ENCODE measurements around the gene FADS1. TPM values are rescaled to one million over a fixed set of nuclear protein-coding genes. Genes with fewer than 3 reads are reported as not detected.

Gene FADS1
- total RNA-seq (2022; extraction: Qiagen RNA extraction; ENCODE audit: low read depth), result 122 to 153 TPM (median 139 TPM) in 5 replicates

DNA sequence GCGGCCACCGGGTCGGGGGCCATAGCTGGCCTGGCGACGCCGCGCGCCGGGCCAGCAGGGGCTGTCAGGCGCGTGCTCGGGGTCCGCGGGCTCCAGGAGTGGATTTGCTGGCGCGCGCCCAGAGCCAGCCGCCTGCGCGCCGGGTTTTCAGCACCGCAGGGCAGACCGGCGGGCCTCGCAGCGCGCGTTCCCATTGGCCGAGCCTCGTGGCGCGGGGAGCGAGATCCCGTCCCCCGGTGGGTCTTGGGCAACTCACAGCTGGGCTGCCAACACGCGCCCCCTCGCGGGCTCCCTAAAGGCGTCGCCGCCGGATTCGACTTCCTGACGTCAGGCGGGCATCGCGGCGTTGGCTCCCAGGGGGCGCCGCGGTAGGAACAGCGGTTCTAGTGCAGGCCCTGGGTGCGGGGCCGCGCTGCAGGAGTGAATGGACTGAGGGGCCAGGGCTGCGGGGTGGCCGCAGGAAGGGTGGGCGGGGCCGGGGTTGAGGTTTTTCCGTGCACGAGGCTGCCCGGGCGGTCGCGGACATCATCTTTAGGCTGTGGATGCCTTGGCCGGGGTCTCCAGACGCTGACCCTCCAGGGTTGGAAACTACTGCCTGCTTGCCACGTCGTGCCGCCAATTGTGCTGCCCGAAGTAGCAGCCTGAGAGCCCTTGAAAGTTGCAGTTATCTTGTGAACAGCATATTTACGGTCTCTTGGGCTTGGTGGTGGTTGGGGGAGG, at the start of gene FADS1:
Gene FADS1, minus strand, starts transcription at position 268 of the 720 bp plus-strand sequence. Its CDS starts 74 bp downstream, at position 194.

GRCh38 chr11:61827571-61828378, 11.0 kb upstream of the FADS1 start, which contains the start of gene FADS2:
TSS of gene FADS2 (plus strand) at chr11:61828300. CDS start at chr11:61828391, 91 bp downstream.

DNA sequence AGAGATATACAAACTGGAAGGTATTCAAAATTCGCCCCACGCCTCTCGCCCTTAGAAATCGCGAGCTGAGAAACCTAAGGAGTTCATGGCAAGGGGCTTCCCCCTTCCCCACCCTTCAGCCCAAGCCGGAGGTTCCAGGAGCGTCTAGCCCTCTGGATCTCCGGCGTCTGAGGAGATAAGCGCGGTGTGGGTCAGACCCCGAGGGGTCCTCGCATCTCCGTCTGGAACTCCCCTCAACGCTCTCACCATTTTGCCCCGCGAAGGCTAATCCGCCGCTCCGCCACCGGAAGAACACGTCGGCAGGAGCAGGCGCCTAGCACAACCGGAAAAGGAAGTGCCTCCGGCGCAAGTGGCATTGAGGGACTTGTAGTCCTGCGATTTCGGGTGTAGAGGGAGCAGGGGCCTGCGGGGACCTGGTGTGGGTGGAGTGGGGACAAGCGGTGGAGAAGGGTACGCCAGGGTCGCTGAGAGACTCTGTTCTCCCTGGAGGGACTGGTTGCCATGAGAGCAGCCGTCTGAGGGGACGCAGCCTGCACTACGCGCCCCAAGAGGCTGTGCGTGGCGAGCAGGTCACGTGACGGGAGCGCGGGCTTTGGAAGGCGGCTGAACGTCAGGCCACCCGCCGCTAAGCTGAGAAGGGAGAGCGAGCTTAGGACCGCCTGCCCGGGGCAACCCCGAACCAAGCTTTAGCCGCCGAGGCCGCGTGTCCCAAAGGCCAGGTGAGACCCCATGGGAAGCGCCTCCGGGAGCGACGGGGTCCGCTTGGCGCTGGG, 24.3 kb downstream of the FADS1 start, which contains the start of the genes FEN1 and TMEM258:
Gene FEN1, plus strand, starts transcription at position 602 of the 773 bp plus-strand sequence. CDS start 2,451 bp downstream, outside the sequence.
Gene TMEM258, minus strand, starts transcription at position 290 of the 773 bp plus-strand sequence. Its CDS starts 41 bp downstream, at position 249.

GRCh38 chr11:61752117-61752924, 64.5 kb downstream of the FADS1 start, which contains the start of gene MYRF:
TSS of gene MYRF (plus strand) at chr11:61752636. CDS start at chr11:61752745, 109 bp downstream.

Other genes with a start within 250 kb of the FADS1 start
- 0.71 to 1.4 TPM (median 0.88 TPM) in 5 replicates for gene SYT7, start 235.9 kb downstream of the FADS1 start, total RNA-seq (2022; extraction: Qiagen RNA extraction; ENCODE audit: low read depth)
- 3.7 to 6.4 TPM (median 5.9 TPM) in 5 replicates for gene DAGLA, start 136.6 kb downstream of the FADS1 start, total RNA-seq (2022; extraction: Qiagen RNA extraction; ENCODE audit: low read depth)
- 14.8 to 23.0 TPM (median 19.8 TPM) in 5 replicates for gene MYRF, start 64.4 kb downstream of the FADS1 start, total RNA-seq (2022; extraction: Qiagen RNA extraction; ENCODE audit: low read depth)
- gene TMEM258, start 24.4 kb downstream of the FADS1 start, total RNA-seq (2022; extraction: Qiagen RNA extraction; ENCODE audit: low read depth), result 208 to 286 TPM (median 223 TPM) in 5 replicates
- 99.3 to 124 TPM (median 107 TPM) in 5 replicates for gene FEN1, start 24.1 kb downstream of the FADS1 start, total RNA-seq (2022; extraction: Qiagen RNA extraction; ENCODE audit: low read depth)
- 246 to 335 TPM (median 271 TPM) in 5 replicates for gene FADS2, start 11.3 kb upstream of the FADS1 start, total RNA-seq (2022; extraction: Qiagen RNA extraction; ENCODE audit: low read depth)
- 36.6 to 56.0 TPM (median 51.2 TPM) in 5 replicates for gene FADS3, start 74.5 kb upstream of the FADS1 start, total RNA-seq (2022; extraction: Qiagen RNA extraction; ENCODE audit: low read depth)
- gene RAB3IL1, start 100.6 kb upstream of the FADS1 start, total RNA-seq (2022; extraction: Qiagen RNA extraction; ENCODE audit: low read depth), result 10.2 to 13.2 TPM (median 12.8 TPM) in 5 replicates
- gene BEST1, start 133.3 kb upstream of the FADS1 start, total RNA-seq (2022; extraction: Qiagen RNA extraction; ENCODE audit: low read depth), result 0.91 to 2.3 TPM (median 1.4 TPM) in 5 replicates
- 10,403 to 19,287 TPM (median 17,849 TPM) in 5 replicates for gene FTH1, start 150.6 kb upstream of the FADS1 start, total RNA-seq (2022; extraction: Qiagen RNA extraction; ENCODE audit: low read depth)

Measured in A549 treated with RU486 at 1 μM for 4 hours (cell line).